Smooth muscle cell (in vitro differentiated cells): Measurements from ENCODE around the gene ATP5IF1. TPM values are rescaled to one million over a fixed set of nuclear protein-coding genes. Genes with fewer than 3 reads are reported as not detected.

Experiments
- DNase-seq: peaks from one replicate; lab custom pipeline; 2025; ENCODE audit not compliant: unreplicated experiment; lab: John Stamatoyannopoulos, UW
- H2AFZ ChIP-seq: fragments of 200-600 bp; sonication (generic); 2 replicates; pipeline ENCODE4 v1.6.0; 2016; ENCODE audit warnings: antibody characterized with exemption, low read depth, mild to moderate bottlenecking
- H3F3A ChIP-seq: fragments of 200-600 bp; sonication (generic); 2 replicates; pipeline ENCODE4 v1.6.0; 2017; ENCODE audit warnings: antibody characterized with exemption, low read depth
- H3K27ac ChIP-seq: fragments of 200-600 bp; sonication (generic); 2 replicates; pipeline ENCODE4 v1.5.1; 2016; ENCODE audit warnings: low read depth, mild to moderate bottlenecking
- H3K27me3 ChIP-seq: fragments of 200-600 bp; sonication (generic); 2 replicates; pipeline ENCODE4 v1.6.1; 2016; ENCODE audit warnings: low read depth, mild to moderate bottlenecking
- H3K36me3 ChIP-seq: fragments of 200-600 bp; sonication (generic); 2 replicates; pipeline ENCODE4 v1.5.1; 2016; ENCODE audit warnings: low read depth
- H3K4me1 ChIP-seq: fragments of 200-600 bp; sonication (generic); 2 replicates; pipeline ENCODE4 v1.5.1; 2016; ENCODE audit warnings: low read depth
- H3K4me2 ChIP-seq: fragments of 200-600 bp; sonication (generic); 2 replicates; pipeline ENCODE4 v1.6.0; 2016; ENCODE audit warnings: mild to moderate bottlenecking
- H3K4me3 ChIP-seq: fragments of 200-600 bp; sonication (generic); 2 replicates; pipeline ENCODE4 v1.5.1; 2016; ENCODE audit warnings: mild to moderate bottlenecking
- H3K79me2 ChIP-seq: fragments of 200-600 bp; sonication (generic); 2 replicates; pipeline ENCODE4 v1.6.0; 2016; ENCODE audit warnings: low read depth, mild to moderate bottlenecking
- H3K9ac ChIP-seq: fragments of 200-600 bp; sonication (generic); 2 replicates; pipeline ENCODE4 v1.6.0; 2016; ENCODE audit warnings: low read depth
- H3K9me3 ChIP-seq: fragments of 200-600 bp; sonication (generic); replicated peaks from 2 replicates; pipeline ENCODE4 v1.5.1; 2016; ENCODE audit warnings: low read depth
- H4K20me1 ChIP-seq: fragments of 200-600 bp; sonication (generic); 2 replicates; pipeline ENCODE4 v1.6.0; 2016; ENCODE audit warnings: low read depth
- WGBS: methylation state at CpG from one replicate; pipeline ENCODE4 v1.1.7; 2016; ENCODE audit warnings: low lambda C conversion rate; 5-methylcytosine and 5-hydroxymethylcytosine counted together
- polyA plus RNA-seq: library from polyadenylated mRNA; unstranded; fragments of >200 nt; fragmentation: Nextera tagmentation; extraction: Ambion mirVana; gene quantifications from 2 replicates; pipeline ENCODE4 v1.2.1, GENCODE V29; 2016
- total RNA-seq: library from RNA; depleted of rRNA; stranded (reverse); fragments of >200 nt; gene quantifications from 2 replicates; pipeline ENCODE4 v1.2.3, GENCODE V29; 2014
- TF ChIP-seq, protein P1 (sequence below): fragments of 200-600 bp; sonication (generic); IDR thresholded peaks from 2 replicates; pipeline ENCODE4 v1.5.1; 2017; ENCODE audit warnings: borderline replicate concordance, mild to moderate bottlenecking, antibody characterized with exemption; ENCODE audit not compliant: insufficient read depth, poor library complexity, severe bottlenecking

The ATP5IF1 gene
- total and polyA plus RNA-seq, 2 experiments from 2014 or later: 460 to 550 TPM

DNA sequence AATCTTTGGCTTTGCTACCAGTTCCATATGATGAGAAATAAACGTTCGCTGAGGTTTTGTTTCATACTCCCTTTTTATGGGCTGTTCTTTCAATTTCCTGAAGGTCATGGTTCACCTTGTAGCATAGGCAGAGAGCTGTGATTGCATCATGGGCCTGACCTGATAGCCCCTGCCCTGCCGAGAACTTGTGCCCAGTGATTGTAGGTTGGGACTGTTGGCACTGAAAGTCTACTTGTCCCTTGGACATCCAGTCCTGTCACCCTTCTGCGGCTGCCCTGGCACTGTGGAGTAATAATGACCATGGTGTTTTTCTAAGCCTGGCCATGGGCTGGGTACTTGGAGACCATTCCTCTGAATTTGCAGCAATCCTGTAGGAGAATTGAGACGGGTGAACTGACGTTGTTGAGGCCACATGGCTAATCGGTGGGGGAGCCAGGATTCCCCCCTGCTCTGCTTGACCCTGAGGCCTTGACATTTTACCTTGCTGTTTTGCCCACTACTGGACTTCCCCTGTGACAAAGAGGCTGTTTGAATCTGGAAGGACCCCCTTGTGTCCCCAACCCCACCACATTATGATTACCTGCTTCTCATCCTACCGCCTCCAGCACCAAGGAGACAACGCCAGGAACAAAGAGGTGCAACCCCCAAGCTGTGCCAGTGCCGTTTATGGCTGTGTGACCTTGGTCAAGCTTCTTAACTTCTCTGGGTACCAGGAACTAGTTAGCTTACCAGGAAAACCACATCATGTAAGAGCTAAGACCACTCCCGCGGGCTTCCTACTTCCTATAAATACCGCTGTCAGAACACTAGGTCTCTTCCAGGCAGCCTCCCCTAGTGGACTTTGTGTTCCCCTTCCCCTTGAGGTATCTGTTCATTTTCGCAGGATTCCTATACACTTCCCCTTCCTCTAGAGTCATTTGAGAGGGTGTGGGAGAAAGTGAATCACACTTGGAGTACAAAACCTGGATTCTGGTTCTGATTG, 46.8 kb downstream of the ATP5IF1 start:
- Histone ChIP-seq H3K4me2 (no peak overlapping the region), H4K20me1 (peaks cover 26% of the 10 kb centered on the region), H3K9ac (no peak overlapping the region), H3K4me3 (no peak overlapping the region), H3K36me3 (no peaks in the 10 kb centered on the region), H3K4me1 (no peaks in the 10 kb centered on the region), H3K79me2 (no peaks in the 10 kb centered on the region), H3K27me3 (no peaks in the 10 kb centered on the region), H3K9me3 (no peaks in the 10 kb centered on the region), H2AFZ (no peak overlapping the region), H3F3A (peaks cover 5% of the 10 kb centered on the region), H3K27ac (no peak overlapping the region)
- 95% methylated on average over 14 of the region's 14 CpGs for WGBS
- DNase-seq: no peak
- TF ChIP-seq, protein P1, sequence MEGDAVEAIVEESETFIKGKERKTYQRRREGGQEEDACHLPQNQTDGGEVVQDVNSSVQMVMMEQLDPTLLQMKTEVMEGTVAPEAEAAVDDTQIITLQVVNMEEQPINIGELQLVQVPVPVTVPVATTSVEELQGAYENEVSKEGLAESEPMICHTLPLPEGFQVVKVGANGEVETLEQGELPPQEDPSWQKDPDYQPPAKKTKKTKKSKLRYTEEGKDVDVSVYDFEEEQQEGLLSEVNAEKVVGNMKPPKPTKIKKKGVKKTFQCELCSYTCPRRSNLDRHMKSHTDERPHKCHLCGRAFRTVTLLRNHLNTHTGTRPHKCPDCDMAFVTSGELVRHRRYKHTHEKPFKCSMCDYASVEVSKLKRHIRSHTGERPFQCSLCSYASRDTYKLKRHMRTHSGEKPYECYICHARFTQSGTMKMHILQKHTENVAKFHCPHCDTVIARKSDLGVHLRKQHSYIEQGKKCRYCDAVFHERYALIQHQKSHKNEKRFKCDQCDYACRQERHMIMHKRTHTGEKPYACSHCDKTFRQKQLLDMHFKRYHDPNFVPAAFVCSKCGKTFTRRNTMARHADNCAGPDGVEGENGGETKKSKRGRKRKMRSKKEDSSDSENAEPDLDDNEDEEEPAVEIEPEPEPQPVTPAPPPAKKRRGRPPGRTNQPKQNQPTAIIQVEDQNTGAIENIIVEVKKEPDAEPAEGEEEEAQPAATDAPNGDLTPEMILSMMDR: no peak

DNA sequence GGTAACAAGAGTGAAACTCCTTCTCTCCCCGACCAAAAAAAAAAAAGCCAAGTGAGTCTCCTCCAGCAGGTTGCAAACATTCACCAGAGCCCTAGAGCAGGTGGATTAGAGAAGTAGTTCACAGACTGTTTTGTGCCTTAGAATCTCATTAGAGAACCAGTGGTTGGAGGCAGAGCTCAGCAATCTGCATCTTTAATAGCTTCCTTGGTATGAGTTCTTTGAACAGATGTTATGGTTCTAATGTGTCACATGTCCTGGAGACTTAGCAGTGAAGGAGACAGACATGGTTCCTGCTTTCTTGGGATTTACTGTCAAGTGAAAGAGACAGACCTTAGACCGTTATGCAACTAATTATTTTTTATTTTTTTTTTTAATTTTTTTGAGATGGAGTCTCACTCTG, 50.2 kb downstream of the ATP5IF1 start:
- H3K27ac ChIP-seq: no peak overlapping the region
- no peaks in the 10 kb centered on the region for H3K9me3 ChIP-seq
- H2AFZ ChIP-seq: no peak overlapping the region
- WGBS: 85% methylated on average over 2 of the region's 2 CpGs
- no peak overlapping the region for H3K9ac ChIP-seq
- TF ChIP-seq, protein P1: no peak
- H3K79me2 ChIP-seq: no peaks in the 10 kb centered on the region
- no peaks in the 10 kb centered on the region for H4K20me1 ChIP-seq
- no peaks in the 10 kb centered on the region for H3K27me3 ChIP-seq
- H3K4me2 ChIP-seq: no peak overlapping the region
- no peaks in the 10 kb centered on the region for H3F3A ChIP-seq
- H3K36me3 ChIP-seq: no peaks in the 10 kb centered on the region
- H3K4me1 ChIP-seq: no peaks in the 10 kb centered on the region
- no peak for DNase-seq
- no peak overlapping the region for H3K4me3 ChIP-seq

Other genes starting within 250 kb of the ATP5IF1 start
- gene EYA3, start 147.5 kb upstream of the ATP5IF1 start, total RNA-seq: 16.6 and 17.1 TPM in 2 replicates
- gene EYA3, start 147.5 kb upstream of the ATP5IF1 start, polyA plus RNA-seq: 3.8 and 4.8 TPM in 2 replicates
- gene PTAFR, start 59.4 kb upstream of the ATP5IF1 start, total RNA-seq: 0.04 and 0.49 TPM in 2 replicates
- 0.16 and 0.98 TPM in 2 replicates for gene PTAFR, start 59.4 kb upstream of the ATP5IF1 start, polyA plus RNA-seq
- 72.3 and 76.1 TPM in 2 replicates for gene DNAJC8, start 3.1 kb upstream of the ATP5IF1 start, total RNA-seq
- gene DNAJC8, start 3.1 kb upstream of the ATP5IF1 start, polyA plus RNA-seq: 105 and 114 TPM in 2 replicates
- 28.8 and 30.8 TPM in 2 replicates for gene SESN2, start 23.4 kb downstream of the ATP5IF1 start, total RNA-seq
- 42.8 and 45.4 TPM in 2 replicates for gene SESN2, start 23.4 kb downstream of the ATP5IF1 start, polyA plus RNA-seq
- gene MED18, start 92.9 kb downstream of the ATP5IF1 start, total RNA-seq: 11.6 and 13.2 TPM in 2 replicates
- gene MED18, start 92.9 kb downstream of the ATP5IF1 start, polyA plus RNA-seq: 12.3 and 13.8 TPM in 2 replicates
- gene PHACTR4, start 133.6 kb downstream of the ATP5IF1 start, total RNA-seq: 14.1 and 20.2 TPM in 2 replicates
- 15.2 and 22.2 TPM in 2 replicates for gene PHACTR4, start 133.6 kb downstream of the ATP5IF1 start, polyA plus RNA-seq